Thyroid gland (tissue), 4 donors: Measurements from ENCODE around the gene IFFO2. TPM values are rescaled to one million over a fixed set of nuclear protein-coding genes. Genes with fewer than 3 reads are reported as not detected.
A peak's percentile ranks its signal among the peaks of the same experiment; 100 is the strongest.

Source experiments
- DNase-seq, 2 donors: peaks; one replicate each; pipeline ENCODE4 v3.0.0-alpha.2; 2019
- H3K27ac ChIP-seq, 3 donors: fragments of 200-600 bp; sonication (generic); 1 replicate in 2 of 3; 2 replicates in 1 of 3; pipeline ENCODE4 v1.5.1; 2016 to 2019; ENCODE audit warnings: mild to moderate bottlenecking in 1 of 3, moderate library complexity in 1 of 3
- H3K27me3 ChIP-seq: fragments of 200-600 bp; sonication (generic); one replicate; pipeline ENCODE4 v1.5.1; 2019
- H3K36me3 ChIP-seq, 2 donors: fragments of 200-600 bp; sonication (generic); one replicate each; pipeline ENCODE4 v1.5.1; 2016 to 2019
- H3K4me1 ChIP-seq, 2 donors: fragments of 200-600 bp; sonication (generic); one replicate each; pipeline ENCODE4 v1.5.1; 2017 to 2019
- H3K4me3 ChIP-seq, 3 donors: fragments of 200-600 bp; sonication (generic); replicated peaks in 1 of 3; 1 replicate in 2 of 3; 2 replicates in 1 of 3; pipeline ENCODE4 v1.5.1; 2016; ENCODE audit warnings: mild to moderate bottlenecking in 1 of 3
- H3K9me3 ChIP-seq: fragments of 200-600 bp; sonication (generic); one replicate; pipeline ENCODE4 v1.5.1; 2017
- CTCF ChIP-seq, 6 experiments: fragments of 200-600 bp in 3 of 6; fragments of 450-650 bp in 3 of 6; sonication (generic) in 3 of 6; IDR thresholded peaks; one replicate each; pipeline ENCODE4 v1.5.1; 2016 to 2019; ENCODE audit warnings: antibody characterized with exemption in 6 of 6, mild to moderate bottlenecking in 2 of 6, inconsistent platforms in 1 of 6, moderate library complexity in 1 of 6
- POLR2A ChIP-seq, 2 donors: fragments of 450-650 bp; IDR thresholded peaks; one replicate each; pipeline ENCODE4 v1.6.1; 2017; ENCODE audit warnings: antibody characterized with exemption in 2 of 2, mild to moderate bottlenecking in 2 of 2, moderate library complexity in 1 of 2
- WGBS, 2 donors: methylation state at CpG; one replicate each; pipeline ENCODE4 v1.1.5; 2017; 5-methylcytosine and 5-hydroxymethylcytosine counted together
- intact Hi-C: fragments of 100-400 bp; cut with DNase I; formaldehyde crosslinking; loops from one replicate; pipeline ENCODE4 v1.15.1; 2023
- total RNA-seq, 4 donors: library from RNA; depleted of rRNA; stranded (reverse); fragments of >200 nt; gene quantifications; one replicate each; pipeline ENCODE4 v1.2.3, GENCODE V29; 2016

IFFO2 gene
- total RNA-seq, 4 donors from 2014 or later = 7.2 to 11.3 (median 10.1) TPM

DNA sequence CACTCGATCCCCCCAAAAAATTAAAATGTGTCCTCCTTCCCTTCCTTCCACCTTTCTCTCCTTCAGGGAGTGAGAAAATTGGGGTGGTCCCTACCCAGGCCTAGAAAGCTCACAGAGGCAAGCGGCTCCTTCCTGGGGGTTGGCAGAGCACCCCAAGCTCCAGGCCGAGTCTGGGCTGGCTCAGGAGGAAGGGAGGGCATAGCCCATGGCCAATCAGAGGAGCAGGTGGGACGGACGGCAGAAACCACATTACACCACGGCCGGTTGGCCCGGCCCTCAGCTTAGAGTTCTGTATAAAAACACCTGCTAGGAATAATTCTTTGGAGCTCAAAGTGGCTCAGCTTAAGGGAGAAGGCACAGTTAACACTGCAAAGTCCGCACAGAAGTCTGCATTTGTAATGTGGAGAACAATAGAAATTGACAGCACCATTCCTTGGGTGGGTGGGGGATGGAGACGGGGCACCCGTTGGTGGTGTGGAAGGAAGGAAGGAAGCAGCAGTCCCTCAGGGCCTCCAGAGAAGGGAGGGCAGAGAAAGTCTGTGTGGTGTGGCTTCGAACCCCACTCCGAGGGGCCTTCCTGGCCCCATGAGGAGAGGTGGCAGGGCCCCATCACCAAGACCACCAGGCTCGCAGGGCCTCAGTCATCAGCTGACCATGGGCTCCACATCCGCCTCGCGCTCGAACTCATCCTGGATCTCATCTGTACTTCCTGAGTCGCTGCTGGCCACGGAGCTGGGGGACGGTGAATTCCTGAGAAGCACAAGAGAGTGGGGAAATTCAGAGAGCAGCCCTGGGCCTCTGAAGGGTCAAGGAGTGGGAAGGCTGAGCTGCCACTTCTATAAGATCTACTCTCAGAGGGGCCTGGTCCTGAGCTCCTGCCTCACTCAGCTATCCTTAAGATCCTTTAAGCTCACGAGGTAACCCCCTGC, 48.3 kb downstream of the IFFO2 start:
- H3K27me3 ChIP-seq = no peaks in the 10 kb centered on the region
- H3K4me1 ChIP-seq = peaks cover 5 to 24% of the 10 kb centered on the region in 2 donors
- 74 to 75% methylated on average over 19 to 22 of the region's 22 CpGs for WGBS, 2 donors
- peak overlapping the region in 2 of 3 donors; percentile 52 to 64 for H3K27ac ChIP-seq
- H3K36me3 ChIP-seq = peaks cover 23 to 24% of the 10 kb centered on the region in 2 donors
- H3K9me3 ChIP-seq = no peaks in the 10 kb centered on the region
- intact Hi-C loops = loop anchor here (5.0 kb wide), 1 partner anchor 189 kb away; no protein-coding TSS in a partner anchor
- H3K4me3 ChIP-seq = no peak overlapping the region
- TF ChIP-seq POLR2A (IDR thresholded peaks at IDR 0.05) = no peak
- TF ChIP-seq CTCF (IDR thresholded peaks at IDR 0.05) = no peak
- DNase-seq = no peak

DNA sequence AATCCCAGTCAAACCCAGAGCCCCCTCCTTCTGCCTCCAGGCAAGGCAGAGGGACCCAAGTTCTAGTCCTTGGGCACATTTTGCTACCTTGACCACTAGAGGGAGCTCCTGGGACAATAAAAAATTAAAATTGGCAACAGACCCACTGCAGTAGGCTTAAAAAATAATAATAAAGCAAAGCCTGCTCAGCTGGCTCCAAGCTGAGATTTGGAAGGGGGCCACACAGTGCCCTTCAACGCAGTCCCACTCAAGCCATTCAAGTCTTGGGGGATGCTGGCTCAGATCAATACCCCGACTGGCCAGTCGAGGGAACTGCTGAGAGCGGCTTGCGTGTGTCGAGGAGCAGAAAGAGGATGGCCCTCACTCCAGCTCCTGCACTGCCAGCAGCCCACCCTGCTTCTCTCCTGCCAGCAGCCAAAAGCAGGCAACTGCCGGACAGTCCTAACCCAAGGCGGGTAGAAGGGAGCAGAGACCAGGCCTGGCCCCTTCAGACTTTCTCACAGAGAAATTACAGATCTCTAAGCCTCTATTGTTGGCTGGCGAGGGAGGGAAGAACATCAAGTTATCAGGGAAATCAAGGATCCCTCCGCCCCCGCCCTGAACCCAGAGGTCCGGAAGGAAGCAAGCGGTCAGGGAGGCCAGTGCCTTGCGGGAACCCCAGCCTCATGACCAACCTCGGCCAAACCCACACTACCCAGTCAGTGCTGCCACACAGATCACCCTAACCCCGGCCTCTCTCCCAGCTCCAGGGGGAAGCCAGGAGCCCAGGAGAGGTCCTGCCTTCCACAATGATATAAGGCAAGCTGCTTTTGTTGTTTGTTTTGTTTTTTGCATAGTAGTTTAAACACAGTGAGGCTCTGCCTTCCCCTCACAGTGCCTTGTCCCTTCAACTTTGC, 49.2 kb downstream of the IFFO2 start:
- H3K27ac ChIP-seq = peak overlapping the region in 2 of 3 donors; percentile 52 to 64
- peak; percentile 41 to 48 for DNase-seq
- TF ChIP-seq POLR2A (IDR thresholded peaks at IDR 0.05) (no peak), CTCF (IDR thresholded peaks at IDR 0.05) (peak; percentile 75 to 88 (median 81))
- peaks cover 4 to 19% of the 10 kb centered on the region in 2 donors for H3K4me1 ChIP-seq
- no peak overlapping the region for H3K4me3 ChIP-seq
- H3K9me3 ChIP-seq = no peaks in the 10 kb centered on the region
- H3K27me3 ChIP-seq = no peaks in the 10 kb centered on the region
- H3K36me3 ChIP-seq = peaks cover 23 to 24% of the 10 kb centered on the region in 2 donors
- 63 to 65% methylated on average over 16 of the region's 16 CpGs for WGBS, 2 donors
- intact Hi-C loops = loop anchor here (5.0 kb wide), 1 partner anchor 190 kb away; no protein-coding TSS in a partner anchor

DNA sequence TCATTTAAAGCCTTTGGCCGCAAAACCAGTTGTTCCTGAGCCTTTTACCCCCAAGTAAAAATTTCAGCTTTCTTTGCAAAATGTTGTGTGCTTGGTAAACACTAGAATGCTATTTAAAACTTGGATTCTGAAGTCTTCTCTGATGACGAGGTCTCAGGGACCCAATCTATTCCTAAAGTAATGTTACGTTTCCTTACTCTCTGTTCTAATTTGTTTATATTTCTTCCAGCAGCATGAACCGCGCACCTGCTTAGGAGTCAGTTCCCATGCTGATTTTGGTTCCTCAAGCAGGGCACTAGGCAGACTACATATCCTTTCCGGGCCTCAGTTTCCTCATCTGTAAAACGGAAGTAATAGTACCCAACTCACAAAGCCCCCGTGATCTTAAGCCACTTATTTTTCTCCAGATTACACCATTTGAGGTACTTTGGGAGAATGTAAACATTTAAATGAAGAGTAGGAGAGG, 53.2 kb downstream of the IFFO2 start:
- no peak for TF ChIP-seq CTCF (IDR thresholded peaks at IDR 0.05)
- TF ChIP-seq POLR2A (IDR thresholded peaks at IDR 0.05) = no peak
- Histone ChIP-seq H3K27me3 (no peaks in the 10 kb centered on the region), H3K4me3 (peak overlapping the region in 1 of 3 donors; percentile 68), H3K4me1 (peaks cover 9 to 19% of the 10 kb centered on the region in 2 donors), H3K36me3 (peaks cover 5 to 6% of the 10 kb centered on the region in 2 donors), H3K9me3 (no peaks in the 10 kb centered on the region), H3K27ac (peak overlapping the region; percentile 22 to 95 (median 85))
- intact Hi-C loops = no loop called here
- DNase-seq = no peak
- 35 to 44% methylated on average over 8 of the region's 8 CpGs for WGBS, 2 donors

- Histone ChIP-seq H3K4me3 (peak within 1 kb of the TSS; percentile 11 to 68 (median 37)), H3K27me3 (no peaks in the 10 kb centered on the region), H3K27ac (peak within 1 kb of the TSS; percentile 81 to 95 (median 85)), H3K9me3 (no peaks in the 10 kb centered on the region), H3K36me3 (peaks cover 0 to under 1% of the 10 kb centered on the region in 2 donors), H3K4me1 (peaks cover 9 to 13% of the 10 kb centered on the region in 2 donors)
- no peak for TF ChIP-seq POLR2A (IDR thresholded peaks at IDR 0.05)
- peak in 2 of 6 experiments; percentile 14 to 26 for TF ChIP-seq CTCF (IDR thresholded peaks at IDR 0.05)
- intact Hi-C loops = no loop called here
- WGBS, 2 donors = 0 to 1% methylated on average over 24 to 34 of the region's 55 CpGs
- peak; percentile 99 for DNase-seq
These were observed 53.8 kb downstream of the IFFO2 start, which contains the start of gene ALDH4A1 for GRCh38 chr1:18902523-18903290. Gene ALDH4A1 (minus strand): TSS chr1:18902555. CDS start chr1:18902523, 32 bp downstream.
